ENCODE measurements around the gene VAV2.

Gene VAV2

DNA sequence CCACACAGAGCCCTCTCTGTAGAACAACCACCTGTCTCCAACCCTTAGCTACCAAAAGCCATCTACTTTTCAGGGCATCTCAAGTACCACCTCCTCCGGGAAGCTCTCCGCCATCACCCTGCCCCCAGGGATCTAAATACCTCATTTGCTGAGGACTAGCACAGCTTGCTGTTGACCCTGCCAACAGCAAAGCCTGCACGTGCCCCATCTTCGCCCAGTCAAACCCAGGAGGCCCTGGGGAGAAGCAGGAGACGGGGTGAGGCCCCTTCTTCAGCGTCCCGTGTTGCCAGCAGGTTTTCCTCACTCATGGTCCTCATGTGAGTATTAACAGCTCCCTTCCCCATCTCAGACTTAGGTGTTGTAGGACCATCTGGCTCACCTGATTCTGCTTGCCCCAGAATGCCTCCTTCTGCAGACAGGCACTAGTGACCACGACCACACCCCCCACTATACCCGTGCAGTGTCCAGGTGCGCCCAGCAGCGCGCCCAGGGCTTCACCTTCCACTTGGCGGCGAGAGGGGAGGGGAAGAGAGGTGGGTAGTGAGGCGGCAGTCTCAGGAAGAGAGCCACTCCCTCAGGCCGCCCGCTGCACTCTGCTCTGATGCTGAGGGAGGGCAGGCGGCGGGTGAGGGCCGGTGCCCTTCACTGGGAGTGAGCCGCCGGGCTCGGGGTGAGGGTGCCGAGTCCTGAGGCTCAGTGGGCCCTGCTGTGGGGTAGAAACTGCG lies 11.1 kb downstream of the VAV2 start:
- no peak for DNase-seq

DNA sequence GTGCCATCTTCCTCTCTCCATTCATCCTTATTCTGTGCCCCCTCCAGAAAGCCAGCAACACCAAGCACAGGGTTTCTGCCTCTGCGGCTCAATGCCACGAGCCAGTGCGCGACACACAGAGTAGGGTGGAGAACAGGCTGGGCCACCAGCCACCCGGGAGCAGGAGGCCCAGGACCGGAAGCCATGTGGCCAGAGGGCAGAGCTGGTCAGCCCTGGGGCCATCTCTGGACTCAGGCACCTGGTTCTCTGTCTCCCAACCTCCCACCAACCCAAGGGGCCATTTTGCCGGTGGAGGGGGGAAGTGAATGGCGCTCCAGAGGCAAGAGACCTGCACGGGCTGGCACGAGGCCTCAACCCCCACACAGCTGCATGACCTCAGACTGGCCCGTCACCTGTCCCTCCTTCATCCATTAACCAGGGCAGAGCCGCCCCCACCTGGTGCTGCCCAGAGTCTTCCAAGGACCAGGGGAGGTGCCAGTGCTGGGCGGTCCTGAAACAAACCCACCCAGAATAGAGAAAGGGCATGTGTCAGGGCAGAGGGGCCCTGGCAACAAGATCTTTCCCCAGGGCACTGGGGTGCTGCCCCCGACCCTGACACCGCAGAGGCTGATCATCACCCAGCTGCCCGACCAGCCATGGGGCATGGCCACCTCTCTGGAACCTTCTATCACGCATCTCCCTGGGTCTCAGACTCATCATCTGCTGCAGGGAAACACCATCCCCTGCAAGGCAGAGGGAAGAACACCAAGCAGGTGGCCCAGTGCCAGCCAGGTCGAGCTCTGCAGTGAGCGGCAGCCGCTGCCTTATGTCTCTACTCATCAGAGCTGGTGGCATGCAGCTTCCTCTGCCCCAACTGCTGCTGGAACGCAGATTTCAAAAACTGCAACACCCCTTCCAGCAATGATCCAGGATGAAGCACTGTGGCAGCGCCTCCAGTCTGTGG lies 11.9 kb downstream of the VAV2 start:
- no peak for DNase-seq

DNA sequence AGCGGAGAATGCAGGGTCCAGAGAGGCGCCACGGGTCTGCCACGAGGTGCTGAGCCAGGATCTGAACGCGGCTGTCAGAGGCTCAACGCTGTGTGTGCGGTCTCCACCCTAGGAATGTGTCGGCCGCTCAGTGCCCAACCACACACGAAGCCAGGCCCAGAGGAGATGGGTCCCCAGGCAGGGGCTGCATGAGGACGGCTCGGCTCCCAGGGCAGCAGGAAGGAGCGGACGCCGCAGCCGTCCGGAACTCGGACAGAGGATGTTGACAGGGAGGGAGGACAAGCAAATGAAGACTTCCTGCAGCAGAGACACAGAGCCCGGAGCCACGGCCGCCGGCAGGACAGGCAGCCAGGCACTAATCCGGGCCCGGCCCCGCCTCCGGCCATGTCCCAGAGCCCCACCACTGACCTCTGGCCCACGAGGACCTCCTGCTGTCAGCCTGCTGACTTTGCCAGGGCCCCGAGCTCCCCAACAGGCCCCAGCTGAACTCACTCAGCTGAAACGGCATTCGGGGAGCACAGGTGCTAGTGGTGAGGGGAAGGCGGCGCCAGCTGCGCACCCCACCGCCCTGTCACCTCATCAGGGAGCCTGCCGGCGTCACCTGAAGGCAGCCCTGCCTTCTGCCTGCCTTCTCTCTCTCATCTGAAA lies 12.7 kb downstream of the VAV2 start:
- no peak for DNase-seq

DNA sequence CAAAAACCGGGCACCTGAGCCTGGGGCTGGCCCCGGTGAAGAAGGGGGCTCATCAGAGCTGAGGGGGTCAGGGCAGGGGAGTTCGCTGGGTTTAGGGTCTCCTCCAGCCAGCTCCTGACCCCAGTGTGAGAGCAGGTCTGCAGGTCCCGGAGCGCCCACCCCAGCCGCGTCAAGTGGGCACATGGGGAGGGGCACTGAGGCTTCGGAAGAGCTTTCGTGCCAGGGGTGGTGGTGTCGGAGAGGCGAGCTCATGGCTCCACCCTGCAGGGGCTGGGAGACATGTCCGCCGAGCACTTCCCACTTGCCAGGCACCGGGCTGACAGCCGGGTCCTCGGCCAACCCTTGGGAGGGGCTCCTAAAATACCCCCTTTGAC lies 13.2 kb downstream of the VAV2 start:
- DNase-seq, result no peak

DNA sequence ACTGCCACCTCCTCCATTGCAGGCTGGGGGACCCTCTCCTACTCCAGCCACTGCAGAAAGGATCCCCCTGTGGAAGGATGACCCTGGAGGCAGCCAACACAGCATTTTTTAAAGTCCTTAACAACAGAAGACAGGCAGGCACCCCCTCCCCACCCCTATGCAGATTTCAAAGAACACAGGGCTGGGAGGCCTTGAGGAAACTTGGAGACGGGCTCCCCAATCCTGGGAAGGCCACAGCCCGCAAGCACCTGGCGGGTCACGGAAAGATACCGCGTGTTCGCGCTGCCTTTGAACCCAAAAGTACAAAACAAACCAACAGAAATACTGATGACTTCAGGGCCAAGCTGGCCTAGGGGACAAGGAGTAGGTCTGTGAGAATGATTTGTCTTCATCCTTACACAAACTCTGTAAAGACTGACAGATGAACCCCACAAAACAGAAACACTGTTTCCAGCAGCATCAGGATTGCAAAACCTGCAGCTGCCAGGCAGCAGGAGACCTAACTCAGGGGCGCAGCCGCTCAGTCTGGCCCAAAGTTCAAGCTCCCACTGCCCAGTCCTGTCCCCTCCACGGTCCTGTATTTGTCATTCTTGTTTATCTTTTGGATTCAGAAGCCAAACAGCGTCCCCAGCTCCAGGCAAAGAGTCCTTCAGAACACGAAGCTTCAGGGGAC lies 13.8 kb downstream of the VAV2 start:
- DNase-seq, result no peak

DNA sequence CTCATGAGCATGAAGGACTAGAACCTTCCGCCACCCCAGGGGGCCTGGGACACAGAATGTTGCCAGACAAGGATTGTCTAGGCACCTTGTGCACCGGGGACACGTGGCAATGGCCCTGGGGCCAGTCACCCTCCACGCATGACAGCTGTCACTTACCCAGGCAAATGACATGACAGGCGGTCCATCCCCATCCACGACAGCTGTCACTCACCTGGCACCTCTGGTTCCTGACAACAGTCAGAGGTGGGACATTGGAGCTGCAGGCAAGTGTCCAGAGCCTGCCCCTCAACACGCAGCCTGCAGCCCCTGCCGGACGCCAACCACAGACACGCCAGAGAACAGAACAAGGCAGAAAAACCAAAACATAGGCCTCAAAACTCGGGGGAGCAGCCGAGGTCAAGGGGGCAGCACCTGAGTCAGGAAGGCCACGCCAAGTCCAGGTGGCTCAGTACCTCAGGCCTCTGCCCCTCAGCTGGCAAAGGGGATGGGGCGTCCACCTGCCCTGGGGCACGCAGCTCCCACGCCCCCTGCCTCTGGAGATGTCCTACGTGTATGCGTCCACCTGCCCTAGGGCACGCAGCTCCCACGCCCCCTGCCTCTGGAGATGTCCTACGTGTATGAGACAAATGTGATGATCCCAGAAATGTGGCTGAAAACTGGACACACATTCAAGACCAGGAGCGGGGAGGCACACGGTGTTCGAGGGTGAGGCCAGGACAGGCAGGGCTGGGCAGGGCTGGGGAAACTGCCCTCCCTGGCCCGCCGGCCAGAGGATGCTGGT lies 14.5 kb downstream of the VAV2 start:
- no peak for DNase-seq

DNA sequence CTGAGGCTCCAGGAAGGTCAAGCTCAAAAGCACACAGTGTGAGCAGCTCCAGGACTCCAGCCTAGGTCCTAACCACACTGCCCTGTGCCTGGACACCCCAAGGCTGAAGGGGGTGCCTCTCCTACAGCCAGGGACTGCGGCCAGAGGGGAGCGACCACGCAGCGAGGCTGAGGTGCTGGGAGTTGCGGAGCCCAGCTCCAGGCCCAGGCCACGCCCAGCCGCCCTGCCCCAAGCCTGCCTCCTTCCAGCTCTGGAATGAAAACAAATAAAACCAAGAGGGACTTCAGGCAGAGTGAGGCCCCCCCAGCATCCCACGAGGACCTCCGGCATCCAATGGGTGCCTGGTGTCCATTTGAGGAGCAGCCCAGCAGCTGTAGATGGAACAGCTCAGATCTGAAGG lies 15.2 kb downstream of the VAV2 start:
- no peak for DNase-seq

DNA sequence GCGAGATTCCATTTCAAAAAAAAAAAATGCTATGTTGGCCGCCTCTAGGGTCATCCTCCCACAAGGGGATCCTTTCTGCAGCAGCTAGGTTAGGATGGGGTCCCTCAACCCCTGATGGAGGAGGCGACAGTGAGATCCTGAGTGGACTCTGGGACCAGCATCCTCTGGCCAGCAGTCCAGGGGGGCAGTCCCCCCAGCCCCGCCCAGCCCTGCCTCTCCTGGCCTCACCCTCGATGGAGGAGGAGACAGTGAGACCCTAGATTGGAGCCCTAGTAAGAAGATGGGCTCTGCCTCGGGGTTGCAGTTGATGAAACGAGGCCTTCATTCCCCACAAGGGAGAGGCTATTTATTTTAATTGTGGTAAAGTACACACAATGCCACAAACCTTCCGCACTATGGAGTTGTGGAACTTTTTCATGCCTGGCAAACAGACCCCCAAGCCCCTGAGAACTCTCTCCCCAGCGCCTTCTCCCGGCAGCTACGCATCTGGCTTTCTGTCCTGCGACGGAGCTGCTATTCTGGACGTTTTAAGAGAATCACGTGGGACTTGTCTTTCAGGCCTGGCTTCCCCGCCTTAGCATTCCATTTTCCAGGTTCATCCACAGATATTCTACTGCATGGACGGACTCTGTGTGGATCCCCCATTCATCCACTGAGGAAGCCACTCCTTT lies 15.8 kb downstream of the VAV2 start:
- no peak for DNase-seq

DNA sequence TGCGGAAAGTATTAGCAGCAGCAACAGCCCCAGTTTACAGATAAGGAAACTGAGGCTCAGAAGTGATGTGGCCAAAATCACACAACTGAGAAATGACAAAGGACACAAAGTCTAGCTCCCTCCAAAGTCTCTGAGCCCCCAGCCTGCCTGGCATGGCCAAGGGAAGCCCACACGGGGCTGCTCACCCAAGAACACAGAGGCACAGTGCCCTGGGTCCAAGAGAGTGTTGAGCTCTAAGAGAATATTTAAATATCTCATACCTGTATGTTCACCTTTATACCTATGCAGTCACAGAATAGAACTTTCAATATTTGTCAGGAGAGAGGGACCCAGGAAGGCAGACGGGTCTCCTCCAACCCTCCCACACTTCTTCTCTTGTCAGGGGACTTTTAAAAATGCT lies 16.6 kb downstream of the VAV2 start:
- no peak for DNase-seq

DNA sequence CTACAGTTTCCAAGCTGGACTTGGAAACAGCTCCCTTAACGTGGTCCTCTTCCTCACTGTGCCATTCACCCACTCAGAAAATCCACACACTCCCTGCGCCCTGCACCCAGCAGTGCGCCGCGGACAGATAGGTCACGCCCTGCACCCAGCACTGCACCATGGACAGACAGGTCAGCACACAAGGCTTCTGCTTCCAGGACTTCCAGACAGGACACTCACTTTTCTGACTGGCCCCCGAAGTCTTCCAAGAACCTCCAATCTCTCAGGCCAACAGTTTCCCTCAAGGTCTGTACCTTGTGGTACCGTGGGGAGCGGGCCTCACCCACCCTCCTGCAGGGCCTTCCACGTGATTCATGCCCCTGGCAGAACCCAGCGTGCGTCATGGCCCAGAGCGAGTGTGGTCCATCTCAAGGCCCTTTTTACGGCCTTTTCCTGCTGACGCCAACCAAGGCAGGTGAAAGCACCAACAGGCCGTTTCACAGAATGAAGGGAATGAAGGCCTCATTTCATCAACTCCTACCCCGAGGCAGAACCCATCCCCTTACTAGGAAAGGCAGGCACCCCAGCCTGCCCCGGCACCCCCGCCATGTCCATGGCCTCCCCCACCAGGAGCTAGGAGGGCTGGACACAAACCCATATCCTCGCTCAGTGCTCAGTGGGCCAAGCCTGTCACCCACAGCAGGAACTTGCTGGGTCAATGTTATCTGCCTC lies 17.3 kb downstream of the VAV2 start:
- DNase-seq, result no peak

DNA sequence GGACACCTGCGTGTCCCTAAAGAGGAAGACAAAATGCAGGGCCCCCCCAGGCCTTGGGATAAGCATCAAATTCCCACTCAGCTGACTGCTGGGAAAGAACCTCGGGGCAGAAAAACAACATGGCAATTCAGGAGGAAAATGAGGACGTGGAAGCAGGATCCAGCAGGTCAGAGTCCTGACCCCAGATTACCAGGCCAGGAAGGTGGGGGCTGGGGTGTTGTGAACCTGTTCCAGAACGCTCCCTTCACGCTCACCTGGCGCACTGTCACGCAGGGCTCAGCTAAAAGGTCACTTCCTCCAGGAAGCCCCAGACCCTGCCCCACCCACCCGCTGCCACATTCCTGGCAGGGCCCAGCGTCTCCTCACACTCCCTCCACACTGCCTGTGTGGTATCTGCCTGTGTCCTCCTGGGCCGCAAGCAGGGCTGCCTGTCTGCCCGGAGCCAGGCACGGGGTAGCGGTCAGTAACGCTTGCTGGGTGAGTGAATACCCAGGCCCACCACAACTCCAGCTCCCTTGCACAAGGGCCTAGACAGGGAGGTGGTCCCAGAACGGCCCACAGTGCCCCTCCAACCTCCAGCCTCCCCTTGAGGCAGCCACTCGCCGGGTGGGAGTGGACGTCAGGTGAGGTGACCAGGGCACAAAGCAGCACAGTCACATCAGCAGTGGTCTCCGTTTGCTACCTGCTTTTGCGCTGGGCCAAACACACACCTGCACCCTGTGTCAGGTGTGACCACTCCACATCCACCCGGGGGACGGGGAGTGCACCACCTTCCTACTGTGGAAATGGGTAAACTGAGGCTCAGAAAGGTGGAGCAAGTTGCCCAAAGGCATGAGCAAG lies 18.1 kb downstream of the VAV2 start:
- DNase-seq, result no peak

DNA sequence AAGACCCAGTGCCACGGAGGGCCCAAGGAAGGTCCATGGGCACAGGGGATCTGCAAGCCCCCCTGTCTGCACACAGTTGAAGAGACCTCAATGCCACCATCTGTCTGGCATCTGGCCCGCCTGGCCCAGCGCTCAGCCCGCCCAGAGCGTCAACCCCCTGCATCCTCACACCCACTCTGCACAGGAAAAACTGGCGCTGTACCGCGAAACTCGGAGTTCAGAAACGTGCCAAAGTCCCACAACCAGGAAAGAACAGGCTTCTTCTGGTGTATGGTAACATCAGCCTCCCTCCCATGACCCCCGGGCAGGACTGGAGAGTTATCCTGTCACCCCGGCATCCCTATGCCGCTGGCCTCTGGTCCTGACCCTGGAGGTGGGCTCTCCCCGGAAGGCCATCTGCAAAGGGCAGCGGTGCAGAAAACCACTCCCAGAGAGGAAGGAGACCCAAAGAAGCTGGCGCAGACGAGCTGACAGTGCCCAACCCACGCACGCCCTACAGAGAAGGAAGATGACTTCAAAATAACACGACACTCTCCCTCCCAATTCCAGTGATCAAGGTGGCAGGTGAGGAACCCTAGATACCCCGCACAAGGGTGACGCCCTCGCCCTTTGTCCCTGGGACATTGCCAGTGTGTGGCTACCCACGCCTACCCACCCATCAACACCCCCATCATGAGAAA lies 18.9 kb downstream of the VAV2 start:
- DNase-seq, result no peak

DNA sequence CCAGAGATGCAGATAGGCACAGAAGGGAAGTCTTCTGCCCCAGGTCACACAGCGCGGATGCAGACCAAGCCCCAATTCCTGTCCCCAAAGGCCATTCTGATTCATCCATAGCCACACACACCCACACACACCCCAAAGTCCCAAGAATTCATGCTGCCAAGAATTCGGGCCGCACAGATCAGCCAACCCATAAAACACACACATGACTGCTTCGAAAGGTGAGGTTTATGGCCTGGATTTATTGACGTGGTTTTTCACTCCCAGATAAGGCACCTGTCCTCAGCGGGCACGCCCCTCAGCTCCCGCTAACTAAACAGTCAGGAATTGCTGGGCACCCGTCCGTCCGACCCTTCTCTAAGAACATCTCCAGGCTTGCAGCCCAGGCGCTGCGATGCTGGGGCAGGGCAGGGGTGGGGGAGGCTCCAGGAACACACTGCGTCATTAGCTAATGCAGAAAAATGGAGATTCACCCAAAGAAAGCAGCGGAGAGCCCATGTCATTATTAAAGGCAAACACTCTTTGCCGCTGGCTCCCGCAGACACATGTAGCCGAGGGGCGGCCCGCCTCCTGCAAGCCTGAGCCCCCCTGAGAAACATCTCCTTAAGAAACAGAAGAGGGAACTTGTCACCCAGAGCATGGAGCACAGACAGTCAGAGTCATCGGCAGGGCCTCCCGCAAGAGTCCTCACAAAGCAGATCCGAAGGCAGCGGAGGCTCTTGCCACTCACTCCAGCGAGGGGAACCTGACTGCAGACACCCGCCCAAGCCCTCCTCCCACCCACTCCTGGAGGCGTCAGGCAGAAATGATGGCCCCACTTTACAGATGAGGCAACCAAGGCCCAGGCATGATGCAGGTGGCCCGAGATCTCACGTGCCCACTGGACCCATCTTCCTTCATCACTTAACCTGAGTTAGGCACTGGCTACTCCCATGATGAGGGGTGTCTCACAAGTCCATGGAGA lies 19.9 kb downstream of the VAV2 start:
- no peak for DNase-seq

DNA sequence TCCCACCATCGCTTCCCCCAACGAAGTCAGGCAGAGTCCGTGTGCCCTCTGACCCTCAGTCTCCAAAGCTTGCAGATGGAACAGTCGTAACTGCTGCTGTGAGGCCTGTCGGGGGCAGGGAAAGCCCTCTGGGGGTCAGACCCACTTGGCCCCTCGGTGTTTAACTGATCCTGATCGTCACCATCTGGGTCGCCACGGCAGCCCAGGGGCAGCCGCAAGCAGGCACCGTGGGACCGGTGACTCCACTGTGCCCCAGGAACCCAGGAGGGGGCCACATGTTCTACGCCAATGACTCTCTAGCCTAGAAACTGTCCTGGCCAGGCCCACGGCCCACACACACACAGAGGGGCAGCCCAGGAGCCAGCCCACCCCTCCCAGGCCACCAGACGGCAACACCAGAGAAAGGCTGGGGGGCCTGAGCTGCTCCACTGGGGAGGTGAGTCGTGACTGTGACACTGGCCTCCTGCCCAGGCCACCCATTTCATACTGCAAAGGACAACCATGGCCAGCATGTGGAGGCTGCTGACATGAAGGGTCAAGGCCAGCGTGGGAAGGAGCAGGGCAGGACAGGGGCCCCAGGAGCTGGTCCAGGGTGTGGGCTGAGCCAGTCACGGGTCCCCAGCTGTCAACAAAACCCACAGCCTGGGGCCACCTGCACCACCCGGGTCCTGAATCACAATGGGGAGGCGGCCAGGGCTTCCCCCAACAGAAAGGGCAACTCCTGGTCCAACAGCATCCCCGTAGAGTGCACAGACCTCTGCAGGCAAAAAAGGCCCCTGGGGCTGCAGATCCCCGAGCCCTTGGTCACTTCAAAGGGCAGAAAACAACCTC lies 20.8 kb downstream of the VAV2 start:
- no peak for DNase-seq

DNA sequence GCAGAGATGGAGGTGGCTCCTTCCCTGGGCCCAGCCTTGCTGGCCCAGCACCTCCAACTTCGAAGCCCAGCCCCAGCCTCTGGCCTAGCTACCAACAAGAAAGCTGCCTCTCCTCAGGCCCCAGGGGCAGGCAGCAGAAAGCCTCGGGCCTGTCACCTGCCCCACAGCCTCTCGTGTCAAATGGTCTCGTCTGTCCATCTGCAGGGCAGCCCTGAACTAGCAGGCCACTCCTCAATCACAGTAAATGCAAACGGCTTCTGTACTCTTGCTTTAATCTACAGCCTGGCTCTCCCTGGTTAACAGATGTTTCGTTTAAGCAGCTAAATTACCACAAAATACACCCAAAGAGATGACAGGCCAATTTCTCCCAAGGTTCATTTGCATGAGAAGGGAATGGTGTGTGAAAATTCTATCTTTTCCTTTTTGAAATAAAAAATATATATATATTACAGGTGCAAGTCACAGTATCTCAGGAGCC lies 21.5 kb downstream of the VAV2 start:
- no peak for DNase-seq

DNA sequence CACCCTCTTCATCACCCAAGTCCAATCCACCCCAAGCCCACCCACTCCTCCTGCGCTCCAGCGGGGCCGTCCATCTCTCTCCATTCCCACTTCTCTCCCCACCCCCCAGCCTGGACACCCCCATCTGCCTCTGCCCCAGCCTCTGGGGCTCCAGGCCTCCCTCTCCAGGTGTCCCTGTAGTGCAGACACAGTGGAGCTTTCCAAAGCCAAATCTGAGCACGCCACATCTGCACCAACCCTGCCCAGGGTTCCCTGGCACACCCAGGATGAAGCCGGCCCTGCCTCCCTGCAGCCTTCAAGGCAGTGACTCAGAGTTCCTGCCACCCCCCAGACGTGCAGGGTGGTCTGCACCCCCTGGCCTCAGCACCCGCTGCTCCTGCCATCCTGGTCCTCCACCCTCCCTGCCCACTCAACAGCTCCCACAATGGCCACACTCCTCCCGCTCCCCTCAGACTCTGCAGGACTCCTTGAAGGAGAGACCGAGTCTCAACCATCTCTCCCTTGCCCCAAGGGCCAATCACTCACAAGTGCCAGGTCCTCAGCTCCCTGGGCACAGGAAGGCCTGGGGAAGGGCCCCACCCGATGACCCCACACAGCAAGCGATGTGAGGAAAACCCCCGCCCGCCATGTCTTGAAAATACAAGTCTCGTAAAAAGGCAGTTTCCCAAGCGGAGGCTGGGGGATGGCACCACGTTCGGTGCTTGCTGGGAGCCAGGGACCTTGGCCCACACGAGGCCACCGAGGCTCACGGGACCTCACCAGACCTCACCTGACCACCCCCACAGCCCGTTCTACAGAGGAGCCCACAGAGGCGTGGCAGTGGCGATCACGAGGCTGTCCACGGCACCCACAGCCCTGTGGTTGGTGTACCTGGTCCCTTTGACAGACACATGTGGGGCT lies 22.2 kb downstream of the VAV2 start:
- no peak for DNase-seq
